Natural killer cell treated with Interleukin-12 subunit alpha and Interleukin-12 subunit beta and Interleukin-15 and Interleukin-18, amount 100 ng/mL, for 72 hours (primary cell): ENCODE measurements around the gene ADSS1. TPM values are rescaled to one million over a fixed set of nuclear protein-coding genes. Genes with fewer than 3 reads are reported as not detected.

Experiments
- ATAC-seq, 2 donors: fragments of 150-1000 bp; cut with Tn5 transposase in 1 of 2; sonication (Bioruptor Pico), chemical (Tn5 transposase) in 1 of 2; 2 replicates each; pipeline ENCODE4 v1.10.0; 2021
- DNase-seq: peaks from one replicate; pipeline ENCODE4 v3.0.0; 2022; ENCODE audit warnings: low spot score
- H3K27ac Mint-ChIP-seq, 2 donors: 1 replicate in 1 of 2; 2 replicates in 1 of 2; pipeline ENCODE4 v1.8.0; 2022; ENCODE audit warnings: mixed read lengths in 2 of 2, mild to moderate bottlenecking in 1 of 2, moderate library complexity in 1 of 2
- H3K27me3 Mint-ChIP-seq, 2 donors: 1 replicate in 1 of 2; 2 replicates in 1 of 2; pipeline ENCODE4 v1.8.0; 2022; ENCODE audit warnings: mixed read lengths in 2 of 2
- H3K36me3 Mint-ChIP-seq: one replicate; pipeline ENCODE4 v1.8.0; 2022; ENCODE audit warnings: mixed read lengths
- H3K4me1 Mint-ChIP-seq, 2 donors: 1 replicate in 1 of 2; 2 replicates in 1 of 2; pipeline ENCODE4 v1.8.0; 2022; ENCODE audit warnings: low read depth in 2 of 2, mixed read lengths in 2 of 2, mild to moderate bottlenecking in 1 of 2
- H3K4me3 Mint-ChIP-seq: one replicate; pipeline ENCODE4 v1.8.0; 2022; ENCODE audit warnings: mixed read lengths
- H3K9me3 Mint-ChIP-seq: 2 replicates; pipeline ENCODE4 v1.8.0; 2022; ENCODE audit warnings: mixed read lengths
- total RNA-seq, 2 donors: library from RNA; stranded (reverse); gene quantifications; one replicate each; pipeline ENCODE4 v1.2.3, GENCODE V29; 2022

The ADSS1 gene
- total RNA-seq, 2 donors from 2014 or later = 0.50 to 0.61 TPM

DNA sequence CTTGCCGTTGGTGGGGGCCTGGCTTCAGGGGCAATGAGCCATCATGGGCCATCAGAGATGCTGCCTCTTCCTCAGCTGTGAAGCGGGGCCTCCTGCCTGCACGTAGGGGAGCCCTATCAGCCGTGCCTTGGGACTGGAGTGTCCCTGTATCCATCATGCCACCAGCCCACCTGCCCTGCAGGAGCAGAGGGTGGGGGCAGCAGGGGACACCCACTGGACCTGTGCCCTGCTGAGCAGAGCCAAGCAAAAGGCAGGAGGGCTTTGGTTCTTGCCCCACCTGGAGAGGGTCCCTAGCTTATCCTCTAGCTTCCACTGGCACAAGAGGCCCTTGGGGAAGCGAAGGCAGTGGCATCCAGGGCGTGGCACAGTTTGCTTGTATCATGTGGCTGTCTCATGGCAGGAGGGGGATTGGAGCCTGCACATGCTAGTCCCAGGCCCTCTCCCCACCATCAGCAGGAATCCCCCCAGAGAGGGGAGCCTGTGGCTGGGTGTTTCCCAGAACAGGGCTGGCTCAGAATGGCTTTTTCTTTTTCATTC, 10.1 kb downstream of the ADSS1 start:
- no peaks in the 10 kb centered on the region for H3K9me3 Mint-ChIP-seq
- no peak overlapping the region for H3K4me3 Mint-ChIP-seq
- H3K36me3 Mint-ChIP-seq = no peaks in the 10 kb centered on the region
- peaks cover 0 to 3% of the 10 kb centered on the region in 2 donors for H3K4me1 Mint-ChIP-seq
- no peak overlapping the region for H3K27ac Mint-ChIP-seq
- H3K27me3 Mint-ChIP-seq = peaks cover 0 to under 1% of the 10 kb centered on the region in 2 donors
- ATAC-seq = no peak
- DNase-seq = no peak

DNA sequence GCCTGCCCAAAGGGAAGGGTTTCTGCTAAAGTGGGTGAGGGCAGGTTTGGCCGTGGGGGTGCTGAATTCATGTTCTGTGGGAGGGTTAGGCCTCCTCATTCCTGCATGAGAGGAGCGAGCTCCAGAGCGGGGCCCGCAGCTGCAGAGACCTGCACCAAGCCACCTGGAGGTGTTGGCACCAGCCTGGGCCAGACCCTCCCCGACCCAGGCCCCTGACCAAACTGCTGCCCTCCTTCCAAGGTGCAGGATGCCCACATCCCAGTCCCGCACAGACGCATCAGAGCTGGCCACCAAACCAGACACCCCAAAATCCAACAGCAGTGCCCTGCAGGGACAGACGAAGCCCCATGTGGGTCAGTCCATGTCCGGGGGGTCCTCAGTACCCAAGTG, 10.6 kb downstream of the ADSS1 start:
- ATAC-seq (no peak), DNase-seq (no peak)
- Mint-ChIP-seq H3K4me3 (no peak overlapping the region), H3K36me3 (no peaks in the 10 kb centered on the region), H3K27ac (no peak overlapping the region), H3K9me3 (no peaks in the 10 kb centered on the region), H3K4me1 (peaks cover 0 to 3% of the 10 kb centered on the region in 2 donors), H3K27me3 (no peaks in the 10 kb centered on the region)

DNA sequence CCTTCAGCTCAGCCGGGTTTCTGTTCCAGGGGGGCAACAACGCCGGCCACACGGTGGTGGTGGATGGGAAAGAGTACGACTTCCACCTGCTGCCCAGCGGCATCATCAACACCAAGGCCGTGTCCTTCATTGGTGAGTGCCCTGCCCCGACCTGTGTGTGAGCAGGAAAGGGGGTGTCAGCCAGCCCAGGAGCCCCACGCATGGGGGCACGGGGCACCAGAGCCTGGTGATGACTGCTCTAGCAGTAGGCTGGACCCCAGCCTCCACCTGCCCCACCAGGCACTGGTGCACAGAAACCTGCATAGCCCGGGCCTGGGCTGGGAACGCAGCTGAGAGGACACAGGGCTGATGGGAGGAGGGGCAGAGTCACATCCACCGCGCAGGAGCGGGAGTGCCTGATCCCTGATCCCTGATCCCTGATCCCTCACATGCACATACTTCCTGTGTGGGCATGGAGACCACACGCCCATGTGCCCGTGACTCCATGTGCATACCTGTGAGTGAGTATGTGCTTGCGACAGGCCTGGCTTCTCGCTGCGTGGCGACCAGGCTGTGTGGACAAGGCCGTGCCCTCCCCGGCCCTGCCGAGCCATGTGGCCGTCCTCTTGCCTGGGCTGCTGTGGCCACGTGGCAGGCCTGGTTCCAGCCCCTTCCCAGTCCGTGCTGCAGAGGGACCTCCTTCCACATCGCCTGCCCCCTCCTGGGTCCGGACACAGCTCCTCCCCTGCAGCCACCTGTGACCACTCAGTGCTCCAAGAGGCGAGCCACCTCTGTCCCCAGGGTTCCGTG, 11.2 kb downstream of the ADSS1 start:
- H3K4me3 Mint-ChIP-seq = no peak overlapping the region
- DNase-seq (no peak), ATAC-seq (no peak)
- no peaks in the 10 kb centered on the region for H3K27me3 Mint-ChIP-seq
- H3K9me3 Mint-ChIP-seq = no peaks in the 10 kb centered on the region
- no peaks in the 10 kb centered on the region for H3K36me3 Mint-ChIP-seq
- no peak overlapping the region for H3K27ac Mint-ChIP-seq
- peaks cover 0 to 3% of the 10 kb centered on the region in 2 donors for H3K4me1 Mint-ChIP-seq

DNA sequence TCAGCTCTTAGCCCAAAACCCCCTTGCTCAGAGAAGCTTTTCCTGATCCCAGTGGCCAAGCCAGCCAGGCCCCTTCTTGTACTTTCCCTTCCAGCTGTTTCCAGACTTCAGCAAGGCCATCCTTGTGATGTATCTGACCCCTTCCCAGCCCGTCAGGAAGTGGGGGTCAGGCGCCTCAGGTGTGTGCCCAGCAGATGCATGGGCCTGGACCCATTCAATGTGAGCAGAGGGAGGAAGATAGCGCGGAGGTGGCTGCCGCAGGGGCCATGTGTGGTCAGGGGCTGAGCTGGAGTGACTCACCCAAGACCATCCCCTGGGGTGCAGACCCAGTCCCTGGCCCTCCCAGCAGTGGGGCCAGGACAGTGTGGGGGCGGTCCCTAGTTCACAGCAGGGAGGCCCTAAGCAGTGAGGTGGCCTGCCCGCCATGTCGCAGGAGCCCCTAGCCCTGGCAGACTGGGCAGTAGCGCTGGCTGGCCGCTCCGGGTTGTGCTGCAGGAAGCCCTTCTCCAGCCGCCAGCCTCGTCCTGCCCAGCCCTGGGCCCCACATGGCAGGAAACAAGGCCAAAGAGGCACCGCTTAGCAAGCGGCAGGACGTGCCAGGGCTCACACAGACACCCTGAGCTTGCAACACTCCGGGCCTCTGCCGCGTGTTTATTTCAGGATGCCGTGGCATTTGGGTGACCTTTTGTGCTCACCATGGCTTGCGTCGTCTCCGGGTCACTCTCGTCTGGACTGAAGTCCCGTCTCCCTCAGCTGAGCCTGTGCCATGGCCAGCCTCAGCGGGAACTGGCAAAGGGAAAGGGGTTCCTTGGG, 12.0 kb downstream of the ADSS1 start:
- peak; percentile 39 to 77 for ATAC-seq
- DNase-seq = peak; percentile 77
- H3K4me3 Mint-ChIP-seq = no peak overlapping the region
- peak overlapping the region; percentile 31 to 86 for H3K27ac Mint-ChIP-seq
- peaks cover 0 to 3% of the 10 kb centered on the region in 2 donors for H3K4me1 Mint-ChIP-seq
- H3K9me3 Mint-ChIP-seq = no peaks in the 10 kb centered on the region
- H3K27me3 Mint-ChIP-seq = no peaks in the 10 kb centered on the region
- H3K36me3 Mint-ChIP-seq = no peaks in the 10 kb centered on the region

DNA sequence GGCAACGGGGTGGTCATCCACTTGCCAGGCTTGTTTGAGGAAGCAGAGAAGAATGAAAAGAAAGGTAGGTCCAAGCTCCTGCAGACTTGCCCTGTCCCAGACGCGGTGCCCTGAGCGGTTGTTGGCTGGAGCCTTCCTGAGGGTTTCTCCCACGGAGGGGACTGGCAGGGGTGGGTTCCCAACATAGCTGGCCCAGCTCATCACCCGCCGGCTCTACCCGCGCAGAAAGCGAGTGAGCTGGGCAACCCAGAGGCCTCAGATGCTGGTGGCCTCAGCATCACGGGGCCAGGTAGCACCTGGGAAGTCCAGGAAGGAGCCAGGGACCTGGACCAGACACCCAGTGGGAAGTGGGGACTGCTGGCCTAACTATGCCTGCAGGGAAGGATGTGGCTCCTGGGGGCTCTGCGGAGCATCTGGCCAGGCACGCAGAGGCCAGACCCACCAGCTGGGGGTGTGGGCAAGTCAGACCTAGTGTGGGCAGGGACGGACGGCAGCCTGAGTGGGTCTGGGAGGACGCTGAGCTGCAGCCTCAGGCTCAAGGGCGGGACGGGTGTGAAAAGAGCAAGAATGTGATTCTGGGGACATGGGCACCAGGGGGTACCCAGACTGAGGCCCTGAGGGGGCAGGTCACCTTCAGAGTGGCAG, 14.5 kb downstream of the ADSS1 start:
- H3K4me3 Mint-ChIP-seq = no peak overlapping the region
- no peak overlapping the region for H3K27ac Mint-ChIP-seq
- DNase-seq = no peak
- H3K9me3 Mint-ChIP-seq = no peaks in the 10 kb centered on the region
- H3K27me3 Mint-ChIP-seq = no peaks in the 10 kb centered on the region
- peaks cover 0 to 3% of the 10 kb centered on the region in 2 donors for H3K4me1 Mint-ChIP-seq
- ATAC-seq = no peak
- no peaks in the 10 kb centered on the region for H3K36me3 Mint-ChIP-seq

DNA sequence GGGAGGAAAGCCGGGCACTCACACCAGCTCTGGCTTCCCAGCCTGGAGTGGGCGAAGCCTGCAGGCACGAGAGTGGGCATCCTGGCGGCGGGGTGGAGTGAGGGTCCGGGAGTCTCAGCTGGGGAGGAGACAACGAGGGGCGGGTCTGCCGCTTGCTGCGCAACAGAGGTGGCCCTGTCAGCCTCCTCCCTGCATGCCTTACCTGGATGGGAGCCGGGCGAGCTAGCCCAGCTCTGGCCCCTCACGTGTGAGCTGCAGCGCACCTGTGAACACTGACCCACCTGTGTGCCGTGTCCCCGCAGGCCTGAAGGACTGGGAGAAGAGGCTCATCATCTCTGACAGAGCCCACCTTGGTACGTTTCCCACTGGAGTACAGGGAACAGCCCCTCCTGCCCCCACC, 15.0 kb downstream of the ADSS1 start:
- H3K27ac Mint-ChIP-seq = no peak overlapping the region
- no peak for DNase-seq
- ATAC-seq = no peak

DNA sequence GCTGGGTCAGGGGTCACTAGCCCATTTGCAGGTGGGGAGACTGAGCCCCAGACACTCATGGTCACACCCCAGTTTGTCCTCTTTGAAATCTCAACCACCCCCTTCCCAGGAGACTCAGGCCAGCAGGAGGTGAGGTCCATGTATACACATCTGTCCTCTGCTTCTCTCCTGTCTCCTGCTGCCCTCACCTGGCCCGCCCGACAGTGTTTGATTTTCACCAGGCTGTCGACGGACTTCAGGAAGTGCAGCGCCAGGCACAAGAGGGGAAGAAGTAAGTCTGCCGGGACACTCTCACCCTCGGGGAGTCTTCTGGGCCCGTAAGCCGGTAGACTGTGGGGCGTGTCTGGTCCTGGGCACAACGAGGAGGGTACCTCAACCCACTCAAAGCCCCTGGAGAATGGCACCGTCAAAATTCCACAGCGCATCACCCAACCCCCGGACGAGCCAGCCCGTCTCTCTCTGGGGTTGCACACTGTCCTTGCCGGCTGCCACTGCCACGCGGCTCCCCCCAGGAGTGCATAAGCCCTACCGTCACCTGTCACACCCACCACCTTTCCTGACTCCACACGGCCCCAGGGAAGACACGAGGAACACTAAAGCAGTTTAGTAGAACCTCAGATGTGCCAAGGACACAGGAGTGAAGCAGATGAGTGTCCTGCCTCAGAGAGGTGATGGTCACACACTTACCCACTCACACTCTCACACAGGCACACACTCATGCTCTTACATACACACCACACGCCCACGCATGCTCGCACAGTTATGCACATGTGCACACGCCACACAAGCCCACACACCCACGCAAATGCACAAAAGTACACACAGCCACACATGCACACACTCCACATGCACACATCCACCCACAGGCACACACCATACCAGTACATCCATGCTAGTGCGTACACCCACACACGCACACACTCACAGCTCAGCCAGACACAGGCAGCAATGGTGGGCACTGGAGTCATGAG, 15.8 kb downstream of the ADSS1 start:
- H3K4me1 Mint-ChIP-seq = peaks cover 0 to 3% of the 10 kb centered on the region in 2 donors
- no peaks in the 10 kb centered on the region for H3K9me3 Mint-ChIP-seq
- ATAC-seq (no peak), DNase-seq (no peak)
- no peak overlapping the region for H3K27ac Mint-ChIP-seq
- H3K36me3 Mint-ChIP-seq = no peaks in the 10 kb centered on the region
- H3K27me3 Mint-ChIP-seq = no peaks in the 10 kb centered on the region
- H3K4me3 Mint-ChIP-seq = no peak overlapping the region

More for the DNA sequence above, 15.0 kb downstream of the ADSS1 start:
- no peaks in the 10 kb centered on the region for H3K36me3 Mint-ChIP-seq
- no peaks in the 10 kb centered on the region for H3K27me3 Mint-ChIP-seq
- H3K9me3 Mint-ChIP-seq = no peaks in the 10 kb centered on the region
- peaks cover 0 to 3% of the 10 kb centered on the region in 2 donors for H3K4me1 Mint-ChIP-seq
- H3K4me3 Mint-ChIP-seq = no peak overlapping the region

DNA sequence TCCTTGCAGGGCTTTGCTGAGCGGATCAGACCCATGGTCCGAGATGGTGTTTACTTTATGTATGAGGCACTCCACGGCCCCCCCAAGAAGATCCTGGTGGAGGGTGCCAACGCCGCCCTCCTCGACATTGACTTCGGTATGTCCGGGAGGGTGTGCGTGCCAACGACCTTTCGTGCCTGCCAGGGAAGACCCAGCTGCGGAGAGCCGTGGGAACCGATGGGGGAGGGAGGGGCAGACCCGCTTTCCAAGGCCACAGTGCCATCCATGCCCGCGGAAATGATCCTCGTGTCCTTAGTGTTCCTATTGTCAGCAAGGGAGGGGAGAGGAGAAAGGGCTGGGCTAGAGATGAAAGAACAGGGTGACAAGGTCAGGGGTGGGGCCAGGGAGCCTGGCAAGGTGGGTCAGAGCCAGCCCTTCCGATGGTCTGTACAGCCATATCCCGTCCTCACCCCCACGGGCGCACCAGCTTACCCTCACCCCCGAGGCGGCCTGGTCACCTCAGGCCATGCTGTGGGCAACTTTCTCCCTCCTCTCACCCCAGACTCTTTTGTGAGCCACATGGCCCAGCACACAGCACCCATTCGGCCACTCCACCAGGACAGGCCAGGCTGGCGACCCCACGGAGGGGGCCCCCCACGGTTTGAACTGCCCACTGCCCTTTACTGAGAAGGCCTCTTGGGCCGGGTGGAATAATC, 17.2 kb downstream of the ADSS1 start:
- peaks cover 0 to 3% of the 10 kb centered on the region in 2 donors for H3K4me1 Mint-ChIP-seq

DNA sequence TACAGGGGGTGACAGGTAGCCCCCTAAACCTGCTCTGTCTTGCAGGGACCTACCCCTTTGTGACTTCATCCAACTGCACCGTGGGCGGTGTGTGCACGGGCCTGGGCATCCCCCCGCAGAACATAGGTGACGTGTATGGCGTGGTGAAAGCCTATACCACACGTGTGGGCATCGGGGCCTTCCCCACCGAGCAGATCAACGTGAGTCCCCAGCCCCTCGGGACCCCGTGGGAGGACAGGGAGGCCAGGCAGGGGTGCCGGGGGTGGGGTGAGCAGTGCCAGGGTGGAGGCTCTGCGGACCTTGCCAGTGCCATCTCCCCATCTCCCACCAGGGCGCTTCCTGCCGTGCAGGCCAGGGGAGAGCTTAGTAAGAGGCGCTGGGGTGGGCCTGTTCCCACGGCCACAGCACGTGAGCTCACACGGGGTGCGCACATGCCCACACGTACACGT, 17.8 kb downstream of the ADSS1 start:
- Mint-ChIP-seq H3K27me3 (no peaks in the 10 kb centered on the region), H3K36me3 (no peaks in the 10 kb centered on the region), H3K4me3 (no peak overlapping the region), H3K9me3 (no peaks in the 10 kb centered on the region), H3K27ac (no peak overlapping the region), H3K4me1 (no peaks in the 10 kb centered on the region)
- DNase-seq (no peak), ATAC-seq (no peak)

More for the DNA sequence above, 17.2 kb downstream of the ADSS1 start:
- Mint-ChIP-seq H3K27ac (no peak overlapping the region), H3K27me3 (no peaks in the 10 kb centered on the region), H3K9me3 (no peaks in the 10 kb centered on the region), H3K4me3 (no peak overlapping the region), H3K36me3 (no peaks in the 10 kb centered on the region)
- ATAC-seq (no peak), DNase-seq (no peak)

DNA sequence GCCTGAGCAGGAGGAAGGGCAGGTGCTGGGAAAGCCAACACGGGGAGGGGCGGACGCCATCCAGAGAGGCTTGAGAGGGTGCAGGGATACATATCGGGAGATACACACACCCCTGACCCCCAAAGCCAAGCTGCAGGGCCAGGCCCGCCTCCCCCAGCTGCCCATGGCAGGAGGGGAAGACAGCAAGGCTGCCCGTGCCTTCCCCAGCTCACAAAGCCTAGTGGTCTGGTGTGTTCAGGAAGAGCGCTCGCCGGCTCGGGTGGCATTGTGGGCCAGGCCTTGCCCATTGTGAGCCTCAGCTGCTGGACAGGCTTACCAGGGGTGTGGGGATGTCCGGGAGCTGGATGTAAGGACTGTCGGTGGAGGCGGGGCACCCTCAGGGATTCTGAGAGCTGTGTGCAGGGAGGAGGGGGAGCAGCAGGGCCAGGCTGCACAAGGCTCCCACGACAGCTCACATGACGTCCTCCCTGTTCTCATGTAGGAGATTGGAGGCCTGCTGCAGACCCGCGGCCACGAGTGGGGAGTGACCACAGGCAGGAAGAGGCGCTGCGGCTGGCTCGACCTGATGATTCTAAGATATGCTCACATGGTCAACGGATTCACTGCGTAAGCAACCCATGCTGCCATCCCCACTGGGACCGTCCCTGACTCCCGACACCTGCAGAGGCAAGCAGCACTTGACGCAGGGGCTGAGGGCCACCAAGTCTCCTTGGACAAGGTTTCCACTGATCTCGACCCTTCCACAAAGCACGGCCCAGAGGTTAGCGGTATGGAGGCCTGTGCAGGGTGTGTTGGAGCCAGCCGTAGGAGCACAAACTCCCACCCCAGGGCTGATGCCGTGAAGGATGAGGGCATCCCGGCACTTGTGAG, 18.8 kb downstream of the ADSS1 start:
- H3K36me3 Mint-ChIP-seq = no peaks in the 10 kb centered on the region
- no peak overlapping the region for H3K4me3 Mint-ChIP-seq
- H3K9me3 Mint-ChIP-seq = no peaks in the 10 kb centered on the region
- ATAC-seq (no peak), DNase-seq (no peak)
- H3K4me1 Mint-ChIP-seq = no peaks in the 10 kb centered on the region
- H3K27me3 Mint-ChIP-seq = no peaks in the 10 kb centered on the region
- H3K27ac Mint-ChIP-seq = no peak overlapping the region

DNA sequence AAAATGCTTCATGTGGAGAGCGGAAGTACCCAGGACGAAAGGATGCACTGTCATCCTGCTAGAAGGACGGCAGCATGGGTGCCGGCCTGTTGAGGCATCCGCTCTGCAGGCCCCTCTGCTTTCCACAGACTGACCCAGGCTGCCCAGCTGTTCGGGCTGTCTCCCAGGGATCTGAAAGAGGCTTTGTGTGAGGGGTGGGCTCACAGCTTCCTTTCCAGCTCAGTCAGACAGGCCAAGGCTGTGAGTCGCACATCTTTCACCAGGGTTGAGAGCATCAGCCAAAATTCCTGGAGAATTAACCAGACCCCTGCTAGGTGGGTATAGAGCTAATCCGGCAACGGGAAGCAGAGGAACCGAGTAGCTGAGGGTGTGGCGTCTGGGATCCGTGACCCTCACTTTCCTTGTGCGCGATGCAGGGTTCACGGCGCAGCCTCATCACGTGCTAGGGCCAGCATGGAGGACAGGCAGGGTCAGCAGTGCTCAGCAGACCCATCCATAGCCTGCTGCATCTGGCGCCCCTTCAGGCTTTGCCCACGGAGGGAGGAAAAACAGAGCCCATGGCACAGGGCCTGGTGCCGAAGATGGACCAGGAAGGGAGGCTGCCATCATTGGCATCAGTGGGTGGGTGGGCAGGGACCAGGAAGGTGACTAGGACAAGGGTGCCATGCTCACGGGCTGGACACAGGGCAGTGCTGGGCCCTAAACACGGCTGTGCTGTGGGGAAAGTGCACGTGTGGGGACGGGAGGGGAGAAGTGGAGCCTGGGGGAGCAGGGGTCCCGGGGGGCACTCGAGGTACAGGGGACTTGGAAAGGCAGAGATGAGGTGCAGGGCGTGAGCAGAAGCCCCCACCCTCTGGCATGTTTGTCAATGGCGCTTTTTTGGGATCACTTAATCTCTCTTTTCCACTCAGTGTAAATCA, 19.7 kb downstream of the ADSS1 start:
- H3K9me3 Mint-ChIP-seq = no peaks in the 10 kb centered on the region
- H3K27me3 Mint-ChIP-seq = no peaks in the 10 kb centered on the region
- H3K4me3 Mint-ChIP-seq = no peak overlapping the region
- no peak overlapping the region for H3K27ac Mint-ChIP-seq
- no peaks in the 10 kb centered on the region for H3K36me3 Mint-ChIP-seq
- ATAC-seq (no peak), DNase-seq (no peak)
- no peaks in the 10 kb centered on the region for H3K4me1 Mint-ChIP-seq
